COLO829 (cell line): ENCODE results near the gene AGBL1.
A peak's percentile ranks its signal among the peaks of the same experiment; 100 is the strongest.
"Not testable (repeated sequence)": the region's sequence is repeated elsewhere in the genome, so short reads cannot be mapped to it uniquely, and the experiment has no call there.

Experiments
- DNase-seq: peaks from one replicate; pipeline ENCODE4 v3.0.0; 2012; ENCODE audit warnings: low spot score

Gene AGBL1

DNA sequence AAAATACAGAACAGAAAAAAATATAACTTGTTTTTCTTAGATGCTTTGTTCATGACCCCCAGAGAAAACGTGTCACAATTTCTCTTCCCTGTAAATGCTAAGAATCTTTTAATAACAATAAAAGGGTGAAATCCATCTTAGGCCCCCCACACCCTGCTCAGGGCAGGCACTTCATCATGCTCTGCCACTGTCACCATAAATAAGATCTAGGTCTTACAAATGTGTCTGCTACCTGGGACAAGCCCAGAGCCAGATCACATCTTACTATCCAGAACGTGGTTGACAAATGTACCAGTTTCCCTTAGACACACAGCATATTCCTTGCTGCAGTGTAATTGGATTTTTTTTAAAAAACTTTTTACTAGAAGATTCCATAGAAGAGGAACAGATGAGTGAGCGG, 795.4 kb downstream of the AGBL1 start:
- DNase-seq: no peak

GRCh38 chr15:86876387-86876944, 796.8 kb downstream of the AGBL1 start:
- no peak for DNase-seq

GRCh38 chr15:86877171-86877631, 797.5 kb downstream of the AGBL1 start:
- no peak for DNase-seq

- not testable (repeated sequence) for DNase-seq
Measured at GRCh38 chr15:86878844-86879243, 799.2 kb downstream of the AGBL1 start.

DNA sequence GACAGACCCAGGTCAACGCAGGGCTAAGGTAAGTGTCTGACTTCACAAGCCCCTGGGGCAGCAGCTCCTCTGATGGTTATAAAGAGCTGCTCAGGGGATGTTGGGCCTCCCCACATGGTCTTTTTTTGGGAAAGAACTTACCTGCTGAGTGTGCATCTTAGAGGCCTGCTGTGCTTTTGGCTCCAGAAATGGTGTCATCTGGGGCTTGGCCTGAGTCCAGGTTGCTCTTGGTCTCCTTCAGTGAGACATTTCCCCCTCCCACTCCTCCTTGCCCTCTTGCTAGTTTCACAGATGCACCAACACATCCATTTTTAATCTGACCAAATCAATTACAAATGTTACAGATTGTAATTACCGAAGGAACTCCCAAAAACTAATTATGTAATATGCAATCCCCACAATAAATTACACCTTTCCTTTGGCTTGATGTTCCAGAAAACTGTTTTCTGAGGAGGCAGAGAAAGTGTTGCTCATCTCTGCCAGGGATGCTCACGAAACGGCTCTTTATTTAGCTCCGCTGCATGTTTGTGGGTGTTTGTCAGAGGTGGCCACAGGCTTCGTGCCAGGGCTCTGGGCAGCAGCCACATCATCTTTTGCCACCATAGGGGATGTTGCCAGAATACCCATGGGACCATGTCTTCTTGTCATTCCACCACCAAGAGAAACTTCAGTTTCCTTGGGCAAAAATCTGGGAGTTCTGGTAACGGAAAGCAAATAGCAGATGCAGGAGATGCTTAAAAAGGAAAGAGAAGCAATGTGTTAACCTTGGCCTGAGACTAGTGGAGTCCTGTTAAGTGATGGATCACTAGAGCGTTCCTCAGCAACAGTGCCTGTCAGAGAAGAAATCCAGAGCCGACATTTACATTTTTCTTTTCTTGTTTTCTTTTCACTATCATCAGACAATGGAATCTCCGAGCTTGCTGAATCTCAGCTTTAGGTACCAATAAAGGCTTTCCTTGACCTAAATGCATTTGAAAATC, 799.9 kb downstream of the AGBL1 start:
- DNase-seq: no peak

- DNase-seq: no peak
Measured at GRCh38 chr15:86885616-86886015, 805.9 kb downstream of the AGBL1 start.

DNA sequence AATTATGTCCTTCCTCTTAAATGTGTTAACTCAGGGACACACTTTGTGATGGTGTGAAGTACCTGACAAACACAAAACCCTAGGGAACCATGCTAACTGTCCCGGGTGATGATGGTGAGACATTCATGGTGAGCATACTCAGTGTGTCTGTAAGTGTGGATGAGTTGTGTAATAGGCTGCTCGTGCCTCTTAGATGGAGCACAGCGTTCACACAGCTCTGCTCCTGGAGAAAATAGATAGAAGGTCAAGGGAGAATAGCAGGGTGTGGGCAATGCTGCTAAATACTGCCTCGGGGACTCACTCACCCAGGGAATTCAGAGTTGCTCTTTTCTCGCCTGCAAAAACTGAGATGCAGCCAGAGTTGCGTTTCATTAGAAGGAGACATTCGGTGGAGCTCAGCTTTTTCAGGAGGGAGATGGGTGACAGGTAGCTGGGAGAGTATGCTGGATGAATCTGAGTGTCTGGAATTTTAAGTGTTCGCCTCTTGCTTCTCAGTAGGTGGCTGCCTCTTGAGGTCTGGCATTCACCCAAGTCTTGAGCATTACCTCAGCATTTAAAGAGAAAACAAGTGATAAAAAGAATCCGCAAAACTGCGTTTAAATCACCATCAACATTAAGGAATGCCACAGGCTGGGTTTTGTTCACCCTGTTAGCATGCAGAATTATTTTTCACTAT, 813.2 kb downstream of the AGBL1 start:
- no peak for DNase-seq

GRCh38 chr15:86894269-86894668, 814.6 kb downstream of the AGBL1 start:
- no peak for DNase-seq

DNA sequence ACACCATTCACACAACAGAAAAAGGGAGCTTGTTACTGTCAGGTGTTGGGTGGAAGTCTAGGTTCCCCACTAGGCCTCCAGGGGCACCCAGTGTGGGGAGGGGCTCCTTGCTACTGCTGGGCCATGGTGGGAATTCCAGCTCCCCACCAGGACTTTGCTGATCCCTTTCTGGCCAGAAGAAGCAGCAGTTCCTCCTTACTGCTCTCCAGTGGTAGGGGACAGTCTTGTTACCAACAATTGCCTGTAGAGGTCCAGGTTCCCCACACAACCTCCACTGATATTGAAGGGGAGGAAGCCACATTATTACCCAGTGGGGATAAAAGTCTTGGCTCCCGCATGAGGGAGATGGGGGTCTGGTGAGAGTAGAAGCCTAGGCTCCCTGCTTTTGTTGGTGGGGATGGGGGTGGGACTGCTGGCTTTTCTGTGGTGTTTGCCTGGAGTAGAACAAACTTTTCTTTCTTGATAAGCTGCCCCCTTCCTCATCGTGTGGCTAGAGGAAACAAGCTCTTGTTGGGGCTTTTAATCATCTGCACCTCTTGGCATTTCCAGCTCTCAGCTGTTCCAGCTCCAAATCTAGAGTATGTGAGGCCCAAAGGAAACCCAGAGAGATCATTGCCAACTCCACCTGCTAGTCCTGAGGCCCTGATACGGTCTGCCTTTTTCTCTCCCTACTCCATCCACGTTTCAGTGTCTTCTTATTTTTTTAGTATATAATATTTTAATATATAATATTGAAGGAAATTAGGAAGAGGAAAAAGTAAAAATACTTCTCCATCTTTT, 824.2 kb downstream of the AGBL1 start:
- DNase-seq: no peak

DNA sequence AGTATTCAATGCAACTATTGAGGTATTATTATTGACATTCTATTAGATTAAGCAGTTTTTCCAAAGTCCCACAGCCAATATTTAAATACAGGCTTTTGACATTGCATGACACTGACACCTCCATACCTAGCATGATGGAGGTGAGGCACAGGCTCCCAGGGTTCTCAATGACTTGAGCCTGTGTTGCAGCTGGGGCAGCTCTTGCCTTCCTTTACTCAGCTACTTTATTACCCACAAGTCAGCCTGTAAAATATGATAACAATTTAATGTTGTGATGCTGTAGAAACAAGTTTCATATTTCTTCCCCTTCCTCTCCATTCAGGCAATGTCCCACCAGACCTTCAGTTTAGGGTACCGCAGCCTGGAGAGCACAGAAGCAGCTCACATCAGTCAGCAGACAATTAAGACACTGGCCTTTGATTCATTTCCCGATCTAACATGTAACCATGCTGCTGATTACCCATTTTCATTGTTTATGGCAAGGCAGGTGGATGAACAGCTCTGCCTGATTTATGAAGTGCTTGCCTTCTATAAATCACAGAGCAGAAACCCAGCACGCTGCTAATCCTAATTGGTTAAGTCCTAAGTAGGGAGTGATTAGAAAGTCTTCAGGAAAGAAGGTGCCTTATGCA, 826.1 kb downstream of the AGBL1 start:
- DNase-seq: no peak

GRCh38 chr15:86906376-86906775, 826.7 kb downstream of the AGBL1 start:
- peak; percentile 39 for DNase-seq

DNA sequence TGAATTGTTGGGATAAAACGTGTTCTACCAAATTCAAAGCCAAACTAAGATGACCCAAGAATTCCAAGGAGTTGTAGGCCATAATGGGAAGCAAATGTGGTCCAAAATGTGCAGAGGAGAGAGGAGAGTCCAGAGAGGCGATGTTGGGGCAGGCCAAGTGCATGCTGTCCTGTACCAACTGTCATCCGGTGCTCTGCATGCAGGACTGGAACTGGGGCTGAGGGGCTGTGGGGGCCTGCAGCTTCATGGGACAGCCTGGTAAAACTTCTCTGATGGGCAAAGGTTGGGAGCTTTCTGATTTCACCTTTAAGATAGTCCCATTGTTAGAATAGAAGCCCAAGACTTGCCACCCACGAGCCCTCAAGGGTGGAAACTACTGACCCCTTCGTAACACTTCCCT, 831.4 kb downstream of the AGBL1 start:
- no peak for DNase-seq

- no peak for DNase-seq
Measured at GRCh38 chr15:86912661-86913060, 833.0 kb downstream of the AGBL1 start.

- peak; percentile 86 for DNase-seq
Measured at GRCh38 chr15:86915811-86916331, 836.2 kb downstream of the AGBL1 start.

DNA sequence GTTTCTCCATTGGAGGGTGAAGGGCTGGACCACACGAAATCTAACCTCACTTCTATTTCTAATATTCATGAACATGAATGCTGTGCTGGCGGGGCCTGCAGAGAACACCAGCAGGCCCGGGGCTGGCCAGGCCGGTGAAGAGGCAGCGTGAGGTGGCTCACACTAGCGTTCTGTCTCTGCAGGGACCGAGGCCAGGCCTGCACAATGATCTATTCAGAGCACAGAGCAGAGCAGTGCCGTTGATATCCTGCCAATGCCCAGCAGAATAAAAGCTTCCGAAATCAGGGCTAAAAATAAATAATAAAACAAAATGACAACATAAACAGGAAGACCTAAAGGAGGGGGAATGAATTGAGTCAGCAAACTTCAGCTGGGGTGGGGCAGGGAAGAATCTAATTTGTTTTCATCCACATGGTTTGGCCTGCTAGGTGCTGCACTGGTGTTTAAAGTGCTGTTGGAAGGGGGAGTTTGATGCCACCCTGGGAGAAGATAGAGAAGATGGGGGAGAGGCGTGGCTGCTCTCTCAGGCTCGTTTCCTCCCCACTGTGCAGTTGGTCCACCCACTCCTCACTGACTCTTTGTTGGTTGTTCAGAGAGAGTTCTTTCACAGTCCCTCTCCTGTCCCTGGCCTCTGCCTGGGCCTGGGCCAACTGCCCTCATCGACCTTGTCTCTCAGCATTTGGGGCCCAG, 837.1 kb downstream of the AGBL1 start:
- peak; percentile 90 for DNase-seq

DNA sequence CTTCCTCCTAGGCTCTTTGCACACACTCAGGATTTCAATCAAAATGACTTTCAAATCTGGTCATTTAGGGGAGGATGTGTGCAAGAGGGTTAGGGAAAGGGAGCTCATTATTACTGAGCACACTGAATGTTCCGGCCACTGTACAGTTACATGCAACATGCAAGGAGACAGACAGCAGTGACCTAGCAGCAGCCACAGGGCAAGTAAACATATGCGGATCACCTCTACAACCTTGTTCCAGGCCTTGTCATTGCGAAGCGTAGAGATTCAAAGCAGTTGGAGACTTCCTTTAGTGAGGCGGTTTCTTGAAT, 837.6 kb downstream of the AGBL1 start:
- no peak for DNase-seq

- DNase-seq: no peak
Measured at GRCh38 chr15:86919581-86919980, 839.9 kb downstream of the AGBL1 start.

DNA sequence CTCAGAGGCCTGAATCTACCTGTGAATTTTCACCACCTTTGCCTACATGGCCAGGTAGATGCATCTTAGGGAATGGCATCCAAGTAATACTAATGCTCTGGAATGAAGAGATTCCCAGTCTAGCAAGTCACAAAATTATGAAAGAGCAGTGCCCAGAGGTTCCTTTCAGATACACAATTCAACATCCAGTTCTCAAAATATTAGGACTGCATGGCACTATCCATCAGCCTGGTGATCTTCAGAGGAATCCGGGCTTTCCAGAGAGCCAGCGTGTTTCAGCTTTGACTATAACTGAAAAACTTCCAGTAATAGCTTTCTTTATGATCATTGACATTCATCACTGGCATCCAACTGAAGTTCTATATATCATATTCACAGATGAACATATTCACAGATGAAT, 849.8 kb downstream of the AGBL1 start:
- no peak for DNase-seq

DNA sequence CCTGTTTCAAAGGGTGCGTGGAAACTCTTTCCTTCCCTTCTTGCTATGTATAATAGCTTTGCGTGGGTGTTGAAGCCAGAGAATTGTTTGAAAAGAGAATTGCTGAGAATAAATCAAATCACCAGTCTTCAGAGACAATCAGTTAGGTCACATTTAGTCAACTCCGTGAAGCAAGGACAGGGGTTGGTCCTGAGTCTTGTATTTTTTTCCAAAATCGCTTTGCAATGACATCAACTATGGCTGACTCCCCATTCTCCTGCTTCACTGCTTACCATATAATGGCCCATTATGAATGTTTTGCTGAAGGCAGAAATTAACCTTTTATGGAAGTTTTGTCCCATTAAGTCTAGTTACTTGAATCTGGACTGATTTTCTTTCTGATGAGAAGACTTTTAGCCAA, 852.8 kb downstream of the AGBL1 start:
- no peak for DNase-seq

GRCh38 chr15:86935841-86936240, 856.2 kb downstream of the AGBL1 start:
- DNase-seq: no peak

- no peak for DNase-seq
Measured at GRCh38 chr15:86942285-86942684, 862.6 kb downstream of the AGBL1 start.
